HepG2 (cell line): ENCODE data around the gene CSNK2B. TPM values are rescaled to one million over a fixed set of nuclear protein-coding genes. Genes with fewer than 3 reads are reported as not detected.

Experiments used
- ATF5 ChIP-seq: sonication (generic); formaldehyde crosslinking; IDR thresholded peaks from 2 replicates; pipeline ENCODE4 v1.4.0; 2020; ENCODE audit warnings: mild to moderate bottlenecking, low read depth, missing genetic modification reagents
- GMEB2 ChIP-seq: IDR thresholded peaks from 2 replicates; pipeline ENCODE4 v1.6.1; 2016; ENCODE audit warnings: missing biosample characterization, missing genetic modification reagents, low read depth
- HIC2 ChIP-seq: sonication (generic); formaldehyde crosslinking; IDR thresholded peaks from 2 replicates; pipeline ENCODE4 v1.9.0; 2022; ENCODE audit warnings: low read depth, missing genetic modification reagents
- KLF12 ChIP-seq: sonication (generic); formaldehyde crosslinking; IDR thresholded peaks from 2 replicates; pipeline ENCODE4 v1.4.0; 2020; ENCODE audit warnings: missing genetic modification reagents, borderline replicate concordance
- NRL ChIP-seq: sonication (generic); formaldehyde crosslinking; IDR thresholded peaks from 2 replicates; pipeline ENCODE4 v1.5.0; 2020; ENCODE audit warnings: missing genetic modification reagents, mild to moderate bottlenecking, moderate library complexity, borderline replicate concordance
- SP4 ChIP-seq: sonication (generic); formaldehyde crosslinking; IDR thresholded peaks from 2 replicates; pipeline ENCODE4 v1.8.1; 2023; ENCODE audit warnings: mild to moderate bottlenecking, missing genetic modification reagents
- TAF1 ChIP-seq: sonication (generic); formaldehyde crosslinking; IDR thresholded peaks from 2 replicates; pipeline ENCODE4 v1.4.0; 2020; ENCODE audit warnings: missing genetic modification reagents
- TBX3 ChIP-seq: fragments of 450-650 bp; IDR thresholded peaks from 2 replicates; pipeline ENCODE4 v1.6.1; 2017; ENCODE audit warnings: antibody characterized with exemption, mild to moderate bottlenecking, inconsistent platforms, borderline replicate concordance
- TCF7 ChIP-seq: sonication (generic); IDR thresholded peaks from 2 replicates; pipeline ENCODE4 v1.6.1; 2016; ENCODE audit warnings: antibody characterized with exemption, low read depth
- U2AF2 ChIP-seq: fragments of 200-400 bp; formaldehyde crosslinking; IDR thresholded peaks from 2 replicates; pipeline ENCODE4 v1.6.1; 2017; ENCODE audit warnings: low read depth, mild to moderate bottlenecking, low read length
- ZBTB2 ChIP-seq: sonication (generic); formaldehyde crosslinking; IDR thresholded peaks from 2 replicates; pipeline ENCODE4 v1.8.0; 2022; ENCODE audit warnings: low read depth, missing genetic modification reagents
- ZHX2 ChIP-seq, 2 experiments: sonication (generic) in 1 of 2; formaldehyde crosslinking in 1 of 2; IDR thresholded peaks; 2 replicates each; pipeline versions ENCODE4 v1.6.1 to v1.9.0; 2014 to 2022; ENCODE audit warnings: antibody characterized with exemption in 1 of 2, borderline replicate concordance in 1 of 2, inconsistent platforms in 1 of 2, low read depth in 1 of 2, missing genetic modification reagents in 1 of 2
- ZKSCAN8 ChIP-seq: IDR thresholded peaks from 2 replicates; pipeline ENCODE4 v1.6.1; 2016; ENCODE audit warnings: borderline replicate concordance, missing genetic modification reagents, missing compliant biosample characterization
- ZNF160 ChIP-seq: sonication (generic); formaldehyde crosslinking; IDR thresholded peaks from 2 replicates; pipeline ENCODE4 v1.8.0; 2022; ENCODE audit warnings: mild to moderate bottlenecking, inconsistent platforms, missing genetic modification reagents
- ZNF24 ChIP-seq: fragments of 450-650 bp; IDR thresholded peaks from 2 replicates; pipeline ENCODE4 v1.6.1; 2017; ENCODE audit warnings: antibody characterized with exemption, mild to moderate bottlenecking
- ZNF564 ChIP-seq: sonication (generic); formaldehyde crosslinking; IDR thresholded peaks from 2 replicates; pipeline ENCODE4 v1.8.1; 2023; ENCODE audit warnings: mild to moderate bottlenecking, missing genetic modification reagents
- polyA plus RNA-seq, 8 experiments: library from polyadenylated mRNA; depleted of rRNA in 3 of 8; stranded (reverse) in 7 of 8; unstranded in 1 of 8; fragments of >200 nt; fragmentation: Illumina TruSeq in 4 of 8; extraction: Trizol in 4 of 8; gene quantifications; 2 replicates each; pipeline versions ENCODE4 v1.2.1 to v1.2.3, GENCODE V29; 2011 to 2016; ENCODE audit warnings: low read depth in 4 of 8, missing spikeins in 1 of 8, mixed read lengths in 1 of 8; ENCODE audit not compliant: insufficient read depth in 1 of 8
- total RNA-seq, 5 experiments: library from RNA; depleted of rRNA; stranded (reverse); fragments of >200 nt; fragmentation: Illumina TruSeq; extraction: Trizol; gene quantifications; 2 replicates each; pipeline ENCODE4 v1.2.3, GENCODE V29; 2016; ENCODE audit warnings: low read depth in 1 of 5

CSNK2B gene
- total and polyA plus RNA-seq, 2 of the 13 experiments (the other 11 are each of a cell fraction or from before 2014, with no cell fraction given) = 111 to 296 TPM

GRCh38 chr6:31620586-31621319 lies 45.1 kb upstream of the CSNK2B start, which contains the start of gene PRRC2A (continued):
- TF ChIP-seq ZBTB2 (CRISPR knock-in tag) (peak; percentile 99), ZNF564 (peak; percentile 53; the same call in 1 of the 2 replicates), NRL (CRISPR knock-in tag) (peak; percentile 71; the same call in 1 of the 2 replicates), KLF12 (CRISPR knock-in tag) (peak; percentile 69; the same call in 1 of the 2 replicates), U2AF2 (0 out of 2 replicates have a peak, but pooled peaks have one; percentile 30), ZNF160 (peak; percentile 74; the same call in 1 of the 2 replicates), HIC2 (CRISPR knock-in tag) (no peak), GMEB2 (0 out of 2 replicates have a peak, but pooled peaks have one; percentile 0), ZKSCAN8 (CRISPR knock-in tag) (no peak), ATF5 (CRISPR knock-in tag) (no peak), ZNF24 (peak; percentile 44; the same call in 1 of the 2 replicates), ZHX2 (IDR thresholded peaks at IDR 0.05; ENCODE audit: low read depth) (peak; percentile 89), ZHX2 (CRISPR knock-in tag; IDR thresholded peaks at IDR 0.05; ENCODE audit: borderline replicate concordance) (peak; percentile 13; the same call in 1 of the 2 replicates), SP4 (CRISPR knock-in tag) (no peak; the same call in 1 of the 2 replicates), TCF7 (no peak), TAF1 (CRISPR knock-in tag) (peak; percentile 78), TBX3 (peak; percentile 56; the same call in 1 of the 2 replicates)
